ENCODE data around the gene TSSK6. TPM values are rescaled to one million over a fixed set of nuclear protein-coding genes. Genes with fewer than 3 reads are reported as not detected.

Gene TSSK6
- total and polyA plus RNA-seq, 4 donors = 0.21 to 2.3 (median 1.1) TPM

- 96% methylated on average over 27 of the region's 27 CpGs for WGBS
- H3K9me3 ChIP-seq (ENCODE audit: control insufficient read depth in 4 of 4, low read length in 3 of 4) = no peaks in the 10 kb centered on the region
- H3K9ac ChIP-seq (ENCODE audit: low read depth in 1 of 2, low read length in 2 of 2) = no peak overlapping the region
- H3K36me3 ChIP-seq (ENCODE audit: control insufficient read depth in 4 of 4, insufficient read depth in 3 of 4, low read depth in 1 of 4, low read length in 3 of 4) = peaks cover 17 to 63% (median 28%) of the 10 kb centered on the region in 4 donors
- DNase-seq (ENCODE audit: low spot score) = no peak
- no peaks in the 10 kb centered on the region for H3K27me3 ChIP-seq (ENCODE audit: control insufficient read depth in 4 of 4, insufficient read depth in 4 of 4, low read length in 3 of 4)
- H3K27ac ChIP-seq (ENCODE audit: low read depth in 1 of 2, low read length in 2 of 2) = no peak overlapping the region
- TF ChIP-seq GABPA (IDR thresholded peaks at IDR 0.05 in 1 of 2, conservative IDR thresholded peaks at IDR 0.05 in 1 of 2) (no peak), ATF3 (IDR thresholded peaks at IDR 0.05) (no peak), JUND (IDR thresholded peaks at IDR 0.05) (no peak), SP1 (IDR thresholded peaks at IDR 0.05) (no peak), RXRA (IDR thresholded peaks at IDR 0.05) (no peak), ZBTB33 (IDR thresholded peaks at IDR 0.05) (no peak), FOXA1 (IDR thresholded peaks at IDR 0.05) (no peak), HNF4G (IDR thresholded peaks at IDR 0.05) (no peak), REST (IDR thresholded peaks at IDR 0.05) (no peak), YY1 (IDR thresholded peaks at IDR 0.05) (no peak), RAD21 (IDR thresholded peaks at IDR 0.05) (no peak), HNF4A (conservative IDR thresholded peaks at IDR 0.05) (no peak), MAX (IDR thresholded peaks at IDR 0.05) (no peak), CTCF (IDR thresholded peaks at IDR 0.05; ENCODE audit: low read depth, low read length, missing input control) (no peak), FOXA2 (IDR thresholded peaks at IDR 0.05) (no peak), EGR1 (IDR thresholded peaks at IDR 0.05; ENCODE audit: low read depth in 2 of 2) (no peak), TAF1 (conservative IDR thresholded peaks at IDR 0.05) (no peak), NR2F2 (IDR thresholded peaks at IDR 0.05) (no peak)
- no peak overlapping the region for H3K4me3 ChIP-seq (ENCODE audit: low read depth in 1 of 3, low read length in 3 of 3)
- H3K4me1 ChIP-seq (ENCODE audit: control insufficient read depth in 4 of 4, insufficient read depth in 4 of 4, low read length in 3 of 4) = no peaks in the 10 kb centered on the region
These were observed 9.6 kb downstream of the TSSK6 start for GRCh38 chr19:19505669-19506326.

Data from liver (tissue), 9 donors.